ENCODE measurements around the gene USH2A.

The USH2A gene

DNA sequence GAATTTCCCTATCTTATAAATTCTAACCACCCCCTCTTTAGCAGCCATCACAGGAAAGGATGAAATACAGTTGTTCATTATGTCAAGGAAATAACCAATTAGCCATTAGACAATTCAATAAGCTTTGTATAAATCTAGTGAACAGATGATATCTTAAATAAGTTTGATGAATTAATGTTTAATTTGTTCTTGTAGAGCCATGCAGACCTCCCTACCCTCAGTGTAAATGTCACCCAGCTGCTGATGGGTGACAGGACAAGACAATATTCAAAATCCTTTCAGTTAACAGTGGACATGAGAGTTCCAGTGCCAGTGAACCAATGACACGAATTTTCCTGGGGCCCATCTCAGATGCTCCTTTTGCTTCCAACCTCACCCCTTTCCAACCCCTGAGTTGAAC, 460.2 kb downstream of the USH2A start:
- Histone ChIP-seq H3K4me2 (ENCODE audit: low read depth, low read length, poor library complexity, severe bottlenecking) (no peak overlapping the region), H4K20me1 (ENCODE audit: insufficient read depth, low read length, poor library complexity, severe bottlenecking) (no peaks in the 10 kb centered on the region), H3K4me1 (ENCODE audit: insufficient read depth, low read length, poor library complexity, severe bottlenecking) (no peaks in the 10 kb centered on the region), H3K9me2 (replicated peaks; ENCODE audit: low read depth, low read length) (no peaks in the 10 kb centered on the region), H2AFZ (ENCODE audit: low read length) (no peak overlapping the region), H3K36me3 (ENCODE audit: insufficient read depth, low read length) (no peaks in the 10 kb centered on the region), H3K79me2 (ENCODE audit: insufficient read depth, low read length) (no peaks in the 10 kb centered on the region), H3F3A (ENCODE audit: low read depth) (no peaks in the 10 kb centered on the region), H3K9ac (ENCODE audit: low read depth, low read length, poor library complexity, severe bottlenecking) (no peak overlapping the region), H3K9me3 (ENCODE audit: insufficient read depth, low read depth, low read length) (no peaks in the 10 kb centered on the region), H3K27me3 (ENCODE audit: insufficient read depth, low read length, poor library complexity, severe bottlenecking) (no peaks in the 10 kb centered on the region), H3K4me3 (ENCODE audit: low read length, poor library complexity, severe bottlenecking) (no peak overlapping the region)
- TF ChIP-seq, protein P1, sequence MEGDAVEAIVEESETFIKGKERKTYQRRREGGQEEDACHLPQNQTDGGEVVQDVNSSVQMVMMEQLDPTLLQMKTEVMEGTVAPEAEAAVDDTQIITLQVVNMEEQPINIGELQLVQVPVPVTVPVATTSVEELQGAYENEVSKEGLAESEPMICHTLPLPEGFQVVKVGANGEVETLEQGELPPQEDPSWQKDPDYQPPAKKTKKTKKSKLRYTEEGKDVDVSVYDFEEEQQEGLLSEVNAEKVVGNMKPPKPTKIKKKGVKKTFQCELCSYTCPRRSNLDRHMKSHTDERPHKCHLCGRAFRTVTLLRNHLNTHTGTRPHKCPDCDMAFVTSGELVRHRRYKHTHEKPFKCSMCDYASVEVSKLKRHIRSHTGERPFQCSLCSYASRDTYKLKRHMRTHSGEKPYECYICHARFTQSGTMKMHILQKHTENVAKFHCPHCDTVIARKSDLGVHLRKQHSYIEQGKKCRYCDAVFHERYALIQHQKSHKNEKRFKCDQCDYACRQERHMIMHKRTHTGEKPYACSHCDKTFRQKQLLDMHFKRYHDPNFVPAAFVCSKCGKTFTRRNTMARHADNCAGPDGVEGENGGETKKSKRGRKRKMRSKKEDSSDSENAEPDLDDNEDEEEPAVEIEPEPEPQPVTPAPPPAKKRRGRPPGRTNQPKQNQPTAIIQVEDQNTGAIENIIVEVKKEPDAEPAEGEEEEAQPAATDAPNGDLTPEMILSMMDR (conservative IDR thresholded peaks at IDR 0.05; ENCODE audit: low read length) = no peak
- no peak for TF ChIP-seq EZH2phosphoT487 (IDR thresholded peaks at IDR 0.05; ENCODE audit: borderline replicate concordance)

DNA sequence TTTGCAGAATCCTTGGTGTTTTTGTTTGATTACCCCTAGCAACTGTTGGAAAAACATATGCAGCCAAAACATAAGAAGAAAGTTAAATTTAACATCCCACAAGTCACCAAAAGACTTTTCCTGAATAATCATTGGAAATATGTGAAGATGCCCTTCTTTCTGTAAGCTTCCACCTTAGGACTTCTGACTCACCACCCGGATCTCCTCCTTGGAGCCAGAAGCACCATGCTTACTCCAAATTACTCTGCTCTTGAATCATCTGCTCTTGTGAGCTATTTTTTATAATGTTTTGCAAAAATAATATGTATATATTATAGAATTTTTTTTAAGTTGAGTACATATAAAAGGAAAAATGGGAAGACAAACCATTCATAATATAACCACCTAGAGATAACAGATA, 464.4 kb downstream of the USH2A start:
- Histone ChIP-seq H3K27me3 (ENCODE audit: insufficient read depth, low read length, poor library complexity, severe bottlenecking) (no peaks in the 10 kb centered on the region), H3K79me2 (ENCODE audit: insufficient read depth, low read length) (no peaks in the 10 kb centered on the region)

DNA sequence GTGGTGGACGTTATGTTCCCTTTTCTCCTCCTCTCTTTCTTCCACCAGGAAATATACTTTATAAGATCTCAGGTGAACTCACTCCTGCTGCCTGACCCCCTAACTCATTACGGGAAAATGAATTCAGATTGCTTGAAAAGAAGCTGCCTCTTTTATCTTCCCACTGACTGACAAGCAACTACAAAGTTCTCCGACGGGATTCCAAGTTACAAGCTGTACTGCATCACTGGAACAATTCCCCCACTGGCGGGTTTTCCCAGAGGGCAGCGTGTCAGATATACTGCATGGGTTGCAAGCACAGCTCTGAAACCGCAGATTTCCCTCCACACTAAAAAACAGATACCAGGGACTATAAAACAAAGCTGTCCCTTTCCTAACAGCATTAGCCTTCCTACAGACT, 465.6 kb downstream of the USH2A start:
- no peaks in the 10 kb centered on the region for H4K20me1 ChIP-seq (ENCODE audit: insufficient read depth, low read length, poor library complexity, severe bottlenecking)
- TF ChIP-seq EZH2phosphoT487 (IDR thresholded peaks at IDR 0.05; ENCODE audit: borderline replicate concordance) = no peak
- TF ChIP-seq, protein P1 (conservative IDR thresholded peaks at IDR 0.05; ENCODE audit: low read length) = no peak
- no peaks in the 10 kb centered on the region for H3K27me3 ChIP-seq (ENCODE audit: insufficient read depth, low read length, poor library complexity, severe bottlenecking)
- H3K79me2 ChIP-seq (ENCODE audit: insufficient read depth, low read length) = no peaks in the 10 kb centered on the region
- H3K9ac ChIP-seq (ENCODE audit: low read depth, low read length, poor library complexity, severe bottlenecking) = no peak overlapping the region
- H3F3A ChIP-seq (ENCODE audit: low read depth) = no peaks in the 10 kb centered on the region
- H3K9me3 ChIP-seq (ENCODE audit: insufficient read depth, low read depth, low read length) = no peaks in the 10 kb centered on the region
- no peak overlapping the region for H3K4me3 ChIP-seq (ENCODE audit: low read length, poor library complexity, severe bottlenecking)
- H2AFZ ChIP-seq (ENCODE audit: low read length) = no peak overlapping the region
- H3K36me3 ChIP-seq (ENCODE audit: insufficient read depth, low read length) = no peaks in the 10 kb centered on the region
- H3K4me2 ChIP-seq (ENCODE audit: low read depth, low read length, poor library complexity, severe bottlenecking) = no peak overlapping the region
- no peaks in the 10 kb centered on the region for H3K4me1 ChIP-seq (ENCODE audit: insufficient read depth, low read length, poor library complexity, severe bottlenecking)
- H3K9me2 ChIP-seq (replicated peaks; ENCODE audit: low read depth, low read length) = no peaks in the 10 kb centered on the region

More for the DNA sequence above, 464.4 kb downstream of the USH2A start:
- H3K9me3 ChIP-seq (ENCODE audit: insufficient read depth, low read depth, low read length) = no peaks in the 10 kb centered on the region
- H3F3A ChIP-seq (ENCODE audit: low read depth) = no peaks in the 10 kb centered on the region
- H3K9ac ChIP-seq (ENCODE audit: low read depth, low read length, poor library complexity, severe bottlenecking) = no peak overlapping the region
- no peak overlapping the region for H3K4me3 ChIP-seq (ENCODE audit: low read length, poor library complexity, severe bottlenecking)
- TF ChIP-seq EZH2phosphoT487 (IDR thresholded peaks at IDR 0.05; ENCODE audit: borderline replicate concordance) = no peak
- TF ChIP-seq, protein P1 (conservative IDR thresholded peaks at IDR 0.05; ENCODE audit: low read length) = no peak
- no peaks in the 10 kb centered on the region for H3K4me1 ChIP-seq (ENCODE audit: insufficient read depth, low read length, poor library complexity, severe bottlenecking)
- no peak overlapping the region for H3K4me2 ChIP-seq (ENCODE audit: low read depth, low read length, poor library complexity, severe bottlenecking)
- H4K20me1 ChIP-seq (ENCODE audit: insufficient read depth, low read length, poor library complexity, severe bottlenecking) = no peaks in the 10 kb centered on the region
- H3K9me2 ChIP-seq (replicated peaks; ENCODE audit: low read depth, low read length) = no peaks in the 10 kb centered on the region
- H3K36me3 ChIP-seq (ENCODE audit: insufficient read depth, low read length) = no peaks in the 10 kb centered on the region
- no peak overlapping the region for H2AFZ ChIP-seq (ENCODE audit: low read length)
